ENCODE measurements around the gene ZFHX3. TPM values are rescaled to one million over a fixed set of nuclear protein-coding genes. Genes with fewer than 3 reads are reported as not detected.

Gene ZFHX3
- total RNA-seq, 1 experiment from 2014 or later, result 21.8 TPM

DNA sequence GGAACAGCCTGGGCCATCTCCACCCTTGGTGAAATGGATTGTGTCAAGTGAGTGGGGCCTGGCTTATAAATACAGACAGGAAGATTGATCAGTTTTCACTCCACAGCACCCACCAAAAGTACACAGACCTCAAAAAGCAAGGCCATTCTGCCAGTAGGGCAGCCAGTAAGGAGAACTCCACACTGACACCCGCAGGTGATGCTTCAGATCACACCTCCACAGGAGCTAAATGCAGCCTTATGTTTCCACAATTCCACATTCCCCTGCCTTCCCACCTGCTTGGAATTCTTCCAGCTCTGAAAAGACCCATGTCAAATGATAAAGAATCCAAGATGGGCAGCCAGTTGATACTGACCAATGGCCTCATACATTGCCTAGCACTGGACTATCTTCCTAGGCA lies 191.1 kb downstream of the ZFHX3 start:
- intact Hi-C loops (cut with micrococcal nuclease; ENCODE audit: unreplicated experiment), result no loop called here
- Histone ChIP-seq H3K4me3 (ENCODE audit: low read depth, low read length, poor library complexity, severe bottlenecking) (no peak overlapping the region), H3K27me3 (replicated peaks; ENCODE audit: insufficient read depth, low read depth, low read length, poor library complexity) (no peaks in the 10 kb centered on the region), H3K27ac (ENCODE audit: low read depth, low read length, poor library complexity, severe bottlenecking) (no peak overlapping the region), H3K36me3 (ENCODE audit: insufficient read depth, low read length, poor library complexity, severe bottlenecking) (no peaks in the 10 kb centered on the region), H3K4me1 (ENCODE audit: insufficient read depth, low read length, poor library complexity, severe bottlenecking) (peaks cover 10% of the 10 kb centered on the region), H3K9me3 (ENCODE audit: low read depth, low read length, poor library complexity, severe bottlenecking) (no peaks in the 10 kb centered on the region)
- DNase-seq (ENCODE audit: low spot score), result peak; percentile 41
- no TSS peak for BruUV-seq (replicated peaks)
- CTCF ChIA-PET, result interaction anchor here (0.6 to 2.2 kb wide), 3 partner anchors 8 to 81 kb away, joined by 3 to 6 read pairs (median 4); no protein-coding TSS in a partner anchor
- POLR2A ChIA-PET (ENCODE audit: low non-redundant PET), result no interaction called here
- TF ChIP-seq EZH2 (IDR thresholded peaks at IDR 0.05; ENCODE audit: borderline replicate concordance, low read depth, low read length, poor library complexity, severe bottlenecking), result no peak
- TF ChIP-seq, protein P1, sequence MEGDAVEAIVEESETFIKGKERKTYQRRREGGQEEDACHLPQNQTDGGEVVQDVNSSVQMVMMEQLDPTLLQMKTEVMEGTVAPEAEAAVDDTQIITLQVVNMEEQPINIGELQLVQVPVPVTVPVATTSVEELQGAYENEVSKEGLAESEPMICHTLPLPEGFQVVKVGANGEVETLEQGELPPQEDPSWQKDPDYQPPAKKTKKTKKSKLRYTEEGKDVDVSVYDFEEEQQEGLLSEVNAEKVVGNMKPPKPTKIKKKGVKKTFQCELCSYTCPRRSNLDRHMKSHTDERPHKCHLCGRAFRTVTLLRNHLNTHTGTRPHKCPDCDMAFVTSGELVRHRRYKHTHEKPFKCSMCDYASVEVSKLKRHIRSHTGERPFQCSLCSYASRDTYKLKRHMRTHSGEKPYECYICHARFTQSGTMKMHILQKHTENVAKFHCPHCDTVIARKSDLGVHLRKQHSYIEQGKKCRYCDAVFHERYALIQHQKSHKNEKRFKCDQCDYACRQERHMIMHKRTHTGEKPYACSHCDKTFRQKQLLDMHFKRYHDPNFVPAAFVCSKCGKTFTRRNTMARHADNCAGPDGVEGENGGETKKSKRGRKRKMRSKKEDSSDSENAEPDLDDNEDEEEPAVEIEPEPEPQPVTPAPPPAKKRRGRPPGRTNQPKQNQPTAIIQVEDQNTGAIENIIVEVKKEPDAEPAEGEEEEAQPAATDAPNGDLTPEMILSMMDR (conservative IDR thresholded peaks at IDR 0.05; ENCODE audit: low read depth, low read length), result peak; percentile 63

DNA sequence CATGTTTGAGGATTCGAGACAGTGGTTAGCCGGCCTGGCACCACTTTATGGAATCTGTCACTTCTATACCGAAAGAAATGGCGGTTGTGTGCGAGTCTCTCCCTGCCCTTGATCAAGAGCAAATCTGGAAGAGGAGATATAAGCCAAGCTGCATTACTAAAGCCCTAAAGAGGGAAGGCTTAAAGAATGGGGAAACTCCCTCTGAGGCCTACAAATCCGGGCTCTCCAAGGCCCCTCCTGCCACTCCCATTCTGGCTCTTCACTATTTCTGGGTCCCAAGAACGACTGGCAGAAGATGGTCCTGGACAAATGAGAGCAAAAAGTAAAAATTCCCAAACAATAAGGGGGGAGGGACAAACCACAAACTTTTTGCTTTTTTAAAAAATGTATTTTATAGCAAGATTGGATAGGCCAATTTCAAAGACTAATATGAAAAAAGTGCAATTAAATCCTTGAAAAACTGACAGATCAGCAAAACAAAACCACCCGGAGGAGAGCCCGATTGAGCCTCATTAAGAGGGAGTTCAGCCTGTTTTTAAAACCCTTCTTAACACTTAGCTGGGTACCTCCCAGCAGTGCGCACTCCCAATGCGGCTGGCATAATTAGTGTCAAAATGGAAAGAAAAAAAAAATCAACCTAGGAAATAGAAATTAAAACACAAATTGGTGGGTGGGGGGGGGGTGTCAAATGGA lies 193.5 kb downstream of the ZFHX3 start:
- Histone ChIP-seq H3K9me3 (ENCODE audit: low read depth, low read length, poor library complexity, severe bottlenecking) (no peaks in the 10 kb centered on the region), H3K27me3 (replicated peaks; ENCODE audit: insufficient read depth, low read depth, low read length, poor library complexity) (no peaks in the 10 kb centered on the region), H3K27ac (ENCODE audit: low read depth, low read length, poor library complexity, severe bottlenecking) (no peak overlapping the region), H3K4me3 (ENCODE audit: low read depth, low read length, poor library complexity, severe bottlenecking) (no peak overlapping the region), H3K36me3 (ENCODE audit: insufficient read depth, low read length, poor library complexity, severe bottlenecking) (no peaks in the 10 kb centered on the region), H3K4me1 (ENCODE audit: insufficient read depth, low read length, poor library complexity, severe bottlenecking) (peaks cover 10% of the 10 kb centered on the region)
- DNase-seq (ENCODE audit: low spot score), result no peak
- TF ChIP-seq EZH2 (IDR thresholded peaks at IDR 0.05; ENCODE audit: borderline replicate concordance, low read depth, low read length, poor library complexity, severe bottlenecking), result no peak
- BruUV-seq (replicated peaks), result no TSS peak
- CTCF ChIA-PET, result no interaction called here
- intact Hi-C loops (cut with micrococcal nuclease; ENCODE audit: unreplicated experiment), result no loop called here
- POLR2A ChIA-PET (ENCODE audit: low non-redundant PET), result interaction anchor here (0.6 kb wide), 1 partner anchor 898 kb away, joined by 5 read pairs; no protein-coding TSS in a partner anchor

DNA sequence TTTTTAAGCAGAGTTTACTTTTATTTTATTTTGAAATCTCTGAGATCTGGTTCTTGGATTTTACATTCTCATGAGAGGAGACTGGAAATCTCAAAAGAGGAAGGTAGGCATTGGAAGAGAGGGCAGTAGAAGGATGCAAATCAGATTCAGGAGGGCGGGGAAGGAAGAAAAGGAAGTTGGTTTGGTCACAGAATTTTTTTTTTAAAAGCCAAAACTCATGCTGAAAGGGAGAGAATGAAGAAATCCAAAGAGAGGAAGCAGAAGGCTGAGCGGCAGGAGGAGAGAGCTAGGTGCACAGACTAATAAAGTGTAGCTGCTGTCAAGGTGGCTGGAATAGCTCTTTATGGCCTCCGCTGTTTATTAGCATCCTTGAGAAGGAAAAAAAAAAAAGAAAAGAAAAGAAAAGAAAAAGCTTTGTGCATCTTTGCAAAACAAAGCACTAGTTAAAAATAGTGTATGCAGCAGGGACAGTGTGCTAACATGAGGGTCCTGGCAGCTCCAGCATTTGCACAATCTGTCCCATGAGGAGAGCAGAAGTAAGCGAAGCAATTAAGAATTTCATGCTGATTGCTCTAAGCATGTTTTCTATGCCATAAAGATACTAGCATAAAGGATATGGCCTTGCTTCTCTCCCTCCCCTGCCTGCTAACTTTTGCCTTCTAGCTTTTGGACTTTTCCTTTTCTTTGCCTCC lies 194.2 kb downstream of the ZFHX3 start:
- Histone ChIP-seq H3K27ac (ENCODE audit: low read depth, low read length, poor library complexity, severe bottlenecking) (no peak overlapping the region), H3K4me1 (ENCODE audit: insufficient read depth, low read length, poor library complexity, severe bottlenecking) (peaks cover 16% of the 10 kb centered on the region), H3K9me3 (ENCODE audit: low read depth, low read length, poor library complexity, severe bottlenecking) (no peaks in the 10 kb centered on the region), H3K36me3 (ENCODE audit: insufficient read depth, low read length, poor library complexity, severe bottlenecking) (no peaks in the 10 kb centered on the region), H3K27me3 (replicated peaks; ENCODE audit: insufficient read depth, low read depth, low read length, poor library complexity) (no peaks in the 10 kb centered on the region), H3K4me3 (ENCODE audit: low read depth, low read length, poor library complexity, severe bottlenecking) (no peak overlapping the region)
- POLR2A ChIA-PET (ENCODE audit: low non-redundant PET), result interaction anchor here (0.6 kb wide), 1 partner anchor 899 kb away, joined by 5 read pairs; no protein-coding TSS in a partner anchor
- TF ChIP-seq, protein P1 (conservative IDR thresholded peaks at IDR 0.05; ENCODE audit: low read depth, low read length), result no peak
- no peak for TF ChIP-seq EZH2 (IDR thresholded peaks at IDR 0.05; ENCODE audit: borderline replicate concordance, low read depth, low read length, poor library complexity, severe bottlenecking)
- no peak for DNase-seq (ENCODE audit: low spot score)
- CTCF ChIA-PET, result no interaction called here
- BruUV-seq (replicated peaks), result no TSS peak
- intact Hi-C loops (cut with micrococcal nuclease; ENCODE audit: unreplicated experiment), result no loop called here

All from A673 (cell line).